Activated CD4-positive, alpha-beta T cell treated with anti-CD3 and anti-CD28 coated beads, Interleukin-2, amount 10 ng/mL, durations not matched to agents 7 days and 5 days (primary cell): ENCODE data around the gene ATP2B2. TPM values are rescaled to one million over a fixed set of nuclear protein-coding genes. Genes with fewer than 3 reads are reported as not detected.

ENCODE experiments used
- CTCF ChIA-PET: fragments of 350-600 bp; sonication (Branson Sonifier 250); formaldehyde crosslinking; loops from one replicate; lab custom pipeline; 2021; ENCODE audit warnings: antibody characterized with exemption; lab: Charles Lee
- POLR2A ChIA-PET: fragments of 350-600 bp; sonication (Branson Sonifier 250); formaldehyde crosslinking; loops from one replicate; lab custom pipeline; 2021; ENCODE audit warnings: antibody characterized with exemption; lab: Charles Lee
- DNase-seq: peaks from one replicate; pipeline ENCODE4 v3.0.0-alpha.2; 2020
- H3K27ac Mint-ChIP-seq: one replicate; pipeline ENCODE4 v1.8.0; 2021; ENCODE audit warnings: mild to moderate bottlenecking, moderate library complexity, mixed read lengths
- H3K27me3 Mint-ChIP-seq: one replicate; pipeline ENCODE4 v1.8.0; 2021; ENCODE audit warnings: mixed read lengths
- H3K36me3 Mint-ChIP-seq: one replicate; pipeline ENCODE4 v1.8.0; 2021; ENCODE audit warnings: low read depth, mixed read lengths
- H3K4me1 Mint-ChIP-seq: one replicate; pipeline ENCODE4 v1.8.0; 2021; ENCODE audit warnings: mixed read lengths
- H3K4me3 Mint-ChIP-seq: one replicate; pipeline ENCODE4 v1.8.0; 2021; ENCODE audit warnings: mild to moderate bottlenecking, moderate library complexity, mixed read lengths
- H3K9me3 Mint-ChIP-seq: one replicate; pipeline ENCODE4 v1.8.0; 2021; ENCODE audit warnings: mixed read lengths
- total RNA-seq, 2 experiments: library from RNA; stranded (reverse); gene quantifications; one replicate each; pipeline ENCODE4 v1.2.3, GENCODE V29; 2021

ATP2B2 gene
- total RNA-seq, 2 experiments from 2014 or later, result not detected

- ChIA-PET POLR2A (no interaction called here), CTCF (interaction anchor here (0.5 to 2.4 kb wide), 6 partner anchors 8 to 357 kb away, joined by 3 to 11 read pairs (median 4); partner anchors contain the start of gene CRELD1)
- Mint-ChIP-seq H3K27me3 (no peaks in the 10 kb centered on the region), H3K36me3 (peaks cover 25% of the 10 kb centered on the region), H3K4me1 (peaks cover 33% of the 10 kb centered on the region), H3K4me3 (no peak overlapping the region), H3K9me3 (no peaks in the 10 kb centered on the region), H3K27ac (no peak overlapping the region)
- DNase-seq, result no peak
Measured at GRCh38 chr3:10287936-10288574, 217.3 kb downstream of the ATP2B2 start.

GRCh38 chr3:10286596-10287295 is 218.6 kb downstream of the ATP2B2 start:
- peaks cover 27% of the 10 kb centered on the region for H3K36me3 Mint-ChIP-seq
- peak; percentile 67 for DNase-seq
- no peak overlapping the region for H3K27ac Mint-ChIP-seq
- no peaks in the 10 kb centered on the region for H3K9me3 Mint-ChIP-seq
- ChIA-PET POLR2A (no interaction called here), CTCF (interaction anchor here (0.7 to 2.4 kb wide), 16 partner anchors 9 to 400 kb away, joined by 3 to 11 read pairs (median 4); partner anchors contain the start of genes BRK1 and CRELD1)
- H3K27me3 Mint-ChIP-seq, result no peaks in the 10 kb centered on the region
- no peak overlapping the region for H3K4me3 Mint-ChIP-seq
- H3K4me1 Mint-ChIP-seq, result peaks cover 28% of the 10 kb centered on the region

- Mint-ChIP-seq H3K4me1 (peaks cover 28% of the 10 kb centered on the region), H3K27me3 (no peaks in the 10 kb centered on the region), H3K9me3 (no peaks in the 10 kb centered on the region), H3K36me3 (peaks cover 27% of the 10 kb centered on the region), H3K4me3 (no peak overlapping the region), H3K27ac (no peak overlapping the region)
- ChIA-PET POLR2A (no interaction called here), CTCF (interaction anchor here (1.0 to 2.4 kb wide), 10 partner anchors 10 to 399 kb away, joined by 3 to 11 read pairs (median 4); partner anchors contain the start of genes BRK1 and CRELD1)
- no peak for DNase-seq
Measured at GRCh38 chr3:10286133-10286524, 219.3 kb downstream of the ATP2B2 start.

- H3K27me3 Mint-ChIP-seq, result no peaks in the 10 kb centered on the region
- peaks cover 28% of the 10 kb centered on the region for H3K4me1 Mint-ChIP-seq
- DNase-seq, result no peak
- ChIA-PET CTCF (interaction anchor here (1.0 to 2.4 kb wide), 9 partner anchors 9 to 399 kb away, joined by 3 to 11 read pairs (median 5); partner anchors contain the start of gene CRELD1), POLR2A (no interaction called here)
- H3K4me3 Mint-ChIP-seq, result no peak overlapping the region
- H3K27ac Mint-ChIP-seq, result peak overlapping the region; percentile 37
- no peaks in the 10 kb centered on the region for H3K9me3 Mint-ChIP-seq
- H3K36me3 Mint-ChIP-seq, result peaks cover 32% of the 10 kb centered on the region
Measured at GRCh38 chr3:10285272-10286132, 219.9 kb downstream of the ATP2B2 start.

GRCh38 chr3:10284496-10284895 is 220.9 kb downstream of the ATP2B2 start:
- Mint-ChIP-seq H3K4me3 (no peak overlapping the region), H3K4me1 (peaks cover 31% of the 10 kb centered on the region), H3K36me3 (peaks cover 37% of the 10 kb centered on the region), H3K27me3 (no peaks in the 10 kb centered on the region), H3K9me3 (no peaks in the 10 kb centered on the region), H3K27ac (peak overlapping the region; percentile 76)
- no peak for DNase-seq
- CTCF ChIA-PET, result interaction anchor here (1.2 to 2.4 kb wide), 3 partner anchors 9 to 93 kb away, joined by 3 to 11 read pairs (median 10); partner anchors contain the start of gene GHRL
- POLR2A ChIA-PET, result no interaction called here

- CTCF ChIA-PET, result interaction anchor here (0.7 to 2.4 kb wide), 6 partner anchors 10 to 329 kb away, joined by 3 to 11 read pairs (median 4); partner anchors contain the start of gene GHRL
- Mint-ChIP-seq H3K36me3 (peaks cover 41% of the 10 kb centered on the region), H3K9me3 (no peaks in the 10 kb centered on the region), H3K27ac (peak overlapping the region; percentile 48), H3K4me1 (peaks cover 34% of the 10 kb centered on the region), H3K27me3 (no peaks in the 10 kb centered on the region), H3K4me3 (no peak overlapping the region)
- no peak for DNase-seq
- POLR2A ChIA-PET, result no interaction called here
Measured at GRCh38 chr3:10283638-10284037, 221.7 kb downstream of the ATP2B2 start.

- Mint-ChIP-seq H3K27me3 (no peaks in the 10 kb centered on the region), H3K4me1 (peaks cover 38% of the 10 kb centered on the region), H3K27ac (no peak overlapping the region), H3K36me3 (peaks cover 41% of the 10 kb centered on the region), H3K9me3 (no peaks in the 10 kb centered on the region), H3K4me3 (no peak overlapping the region)
- POLR2A ChIA-PET, result no interaction called here
- DNase-seq, result no peak
- CTCF ChIA-PET, result interaction anchor here (1.0 to 3.0 kb wide), 4 partner anchors 11 to 349 kb away, joined by 3 to 14 read pairs (median 7); partner anchors contain the start of genes GHRL and SEC13
Measured at GRCh38 chr3:10281951-10282350, 223.4 kb downstream of the ATP2B2 start.

- Mint-ChIP-seq H3K4me3 (no peak overlapping the region), H3K27ac (peak overlapping the region; percentile 15), H3K27me3 (no peaks in the 10 kb centered on the region), H3K9me3 (no peaks in the 10 kb centered on the region), H3K36me3 (peaks cover 45% of the 10 kb centered on the region), H3K4me1 (peaks cover 41% of the 10 kb centered on the region)
- CTCF ChIA-PET, result interaction anchor here (1.3 to 3.0 kb wide), 2 partner anchors 17 to 191 kb away, joined by 3 to 14 read pairs; no protein-coding TSS in a partner anchor
- POLR2A ChIA-PET, result no interaction called here
- no peak for DNase-seq
Measured at GRCh38 chr3:10280571-10280970, 224.8 kb downstream of the ATP2B2 start.

GRCh38 chr3:10280177-10280529 is 225.2 kb downstream of the ATP2B2 start:
- ChIA-PET POLR2A (no interaction called here), CTCF (interaction anchor here (1.3 to 3.0 kb wide), 2 partner anchors 17 to 190 kb away, joined by 3 to 14 read pairs; no protein-coding TSS in a partner anchor)
- H3K27me3 Mint-ChIP-seq, result no peaks in the 10 kb centered on the region
- peaks cover 47% of the 10 kb centered on the region for H3K36me3 Mint-ChIP-seq
- no peak overlapping the region for H3K4me3 Mint-ChIP-seq
- H3K27ac Mint-ChIP-seq, result peak overlapping the region; percentile 15
- H3K4me1 Mint-ChIP-seq, result peaks cover 38% of the 10 kb centered on the region
- no peaks in the 10 kb centered on the region for H3K9me3 Mint-ChIP-seq
- DNase-seq, result no peak

- ChIA-PET CTCF (interaction anchor here (3.0 kb wide), 1 partner anchor 16 kb away, joined by 14 read pairs; no protein-coding TSS in a partner anchor), POLR2A (interaction anchor here (0.7 kb wide), 1 partner anchor 837 kb away, joined by 4 read pairs; no protein-coding TSS in a partner anchor)
- Mint-ChIP-seq H3K9me3 (no peaks in the 10 kb centered on the region), H3K27ac (no peak overlapping the region), H3K27me3 (no peaks in the 10 kb centered on the region), H3K4me3 (no peak overlapping the region), H3K36me3 (peaks cover 47% of the 10 kb centered on the region), H3K4me1 (peaks cover 33% of the 10 kb centered on the region)
- DNase-seq, result no peak
Measured at GRCh38 chr3:10279384-10280176, 225.8 kb downstream of the ATP2B2 start.

GRCh38 chr3:10278501-10278900 is 226.9 kb downstream of the ATP2B2 start:
- DNase-seq, result no peak
- CTCF ChIA-PET, result no interaction called here

More at GRCh38 chr3:10278501-10278900, 226.9 kb downstream of the ATP2B2 start:
- peaks cover 51% of the 10 kb centered on the region for H3K36me3 Mint-ChIP-seq
- POLR2A ChIA-PET, result no interaction called here
- H3K27ac Mint-ChIP-seq, result no peak overlapping the region
- H3K4me3 Mint-ChIP-seq, result no peak overlapping the region
- no peaks in the 10 kb centered on the region for H3K9me3 Mint-ChIP-seq
- peaks cover 31% of the 10 kb centered on the region for H3K4me1 Mint-ChIP-seq
- H3K27me3 Mint-ChIP-seq, result no peaks in the 10 kb centered on the region
